Measurements from ENCODE around the gene LSS. TPM values are rescaled to one million over a fixed set of nuclear protein-coding genes. Genes with fewer than 3 reads are reported as not detected.

Gene LSS
- total and polyA plus RNA-seq, 10 of the 15 experiments (the other 5 are each of a cell fraction or from before 2014, with no cell fraction given) = 2.9 to 82.4 (median 27.5) TPM

DNA sequence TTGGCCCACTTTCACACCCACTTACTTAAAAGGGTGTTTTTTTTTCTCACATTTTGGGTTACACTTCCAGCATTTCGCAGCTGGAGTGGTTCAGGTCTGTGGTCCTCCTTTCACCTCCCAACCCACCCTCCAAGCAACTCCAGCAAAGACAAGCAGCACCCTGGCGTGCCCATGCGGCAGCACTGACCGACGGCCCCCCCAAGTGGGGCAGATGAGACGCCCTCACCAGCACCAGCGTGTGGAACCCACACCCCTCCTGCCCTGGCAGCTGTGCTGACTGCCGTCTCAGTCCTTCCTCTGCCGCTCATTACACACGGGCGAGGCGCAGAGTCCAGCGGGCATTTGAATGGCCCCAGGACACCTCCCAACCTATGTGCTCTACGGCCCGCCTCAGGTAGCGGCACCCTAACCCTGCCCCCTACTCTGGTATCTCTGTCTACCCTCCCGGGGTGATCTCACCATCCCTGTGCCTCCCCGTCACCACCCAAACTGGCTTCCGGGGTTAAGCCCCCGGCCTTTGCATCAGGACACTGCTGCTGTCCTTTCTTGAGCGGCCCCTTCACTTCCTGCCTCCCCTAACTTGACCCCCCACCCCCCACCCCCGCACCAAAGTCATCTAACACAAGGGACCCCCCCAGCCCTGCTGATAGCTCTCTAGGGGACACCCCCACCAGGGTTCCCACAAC lies 10.9 kb downstream of the LSS start:
- TF ChIP-seq TARDBP (IDR thresholded peaks at IDR 0.05; ENCODE audit: borderline replicate concordance) = no peak
- TF ChIP-seq IRF5 (IDR thresholded peaks at IDR 0.05; ENCODE audit: borderline replicate concordance) = no peak
- no peak for TF ChIP-seq NFYA (IDR thresholded peaks at IDR 0.05; ENCODE audit: borderline replicate concordance, low read depth, low read length)
- TF ChIP-seq ZNF207 (IDR thresholded peaks at IDR 0.05; ENCODE audit: borderline replicate concordance) = no peak
- TF ChIP-seq, protein P1, sequence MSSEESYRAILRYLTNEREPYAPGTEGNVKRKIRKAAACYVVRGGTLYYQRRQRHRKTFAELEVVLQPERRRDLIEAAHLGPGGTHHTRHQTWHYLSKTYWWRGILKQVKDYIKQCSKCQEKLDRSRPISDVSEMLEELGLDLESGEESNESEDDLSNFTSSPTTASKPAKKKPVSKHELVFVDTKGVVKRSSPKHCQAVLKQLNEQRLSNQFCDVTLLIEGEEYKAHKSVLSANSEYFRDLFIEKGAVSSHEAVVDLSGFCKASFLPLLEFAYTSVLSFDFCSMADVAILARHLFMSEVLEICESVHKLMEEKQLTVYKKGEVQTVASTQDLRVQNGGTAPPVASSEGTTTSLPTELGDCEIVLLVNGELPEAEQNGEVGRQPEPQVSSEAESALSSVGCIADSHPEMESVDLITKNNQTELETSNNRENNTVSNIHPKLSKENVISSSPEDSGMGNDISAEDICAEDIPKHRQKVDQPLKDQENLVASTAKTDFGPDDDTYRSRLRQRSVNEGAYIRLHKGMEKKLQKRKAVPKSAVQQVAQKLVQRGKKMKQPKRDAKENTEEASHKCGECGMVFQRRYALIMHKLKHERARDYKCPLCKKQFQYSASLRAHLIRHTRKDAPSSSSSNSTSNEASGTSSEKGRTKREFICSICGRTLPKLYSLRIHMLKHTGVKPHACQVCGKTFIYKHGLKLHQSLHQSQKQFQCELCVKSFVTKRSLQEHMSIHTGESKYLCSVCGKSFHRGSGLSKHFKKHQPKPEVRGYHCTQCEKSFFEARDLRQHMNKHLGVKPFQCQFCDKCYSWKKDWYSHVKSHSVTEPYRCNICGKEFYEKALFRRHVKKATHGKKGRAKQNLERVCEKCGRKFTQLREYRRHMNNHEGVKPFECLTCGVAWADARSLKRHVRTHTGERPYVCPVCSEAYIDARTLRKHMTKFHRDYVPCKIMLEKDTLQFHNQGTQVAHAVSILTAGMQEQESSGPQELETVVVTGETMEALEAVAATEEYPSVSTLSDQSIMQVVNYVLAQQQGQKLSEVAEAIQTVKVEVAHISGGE (CRISPR knock-in tag; IDR thresholded peaks at IDR 0.05) = no peak
- no peak for TF ChIP-seq GABPA (IDR thresholded peaks at IDR 0.05; ENCODE audit: low read depth)
- TF ChIP-seq POLR2A (IDR thresholded peaks at IDR 0.05; ENCODE audit: low read depth, low read length) = no peak
- TF ChIP-seq TCF12 (IDR thresholded peaks at IDR 0.05; ENCODE audit: low read depth, low read length) = no peak
- TF ChIP-seq BCL11A (IDR thresholded peaks at IDR 0.05; ENCODE audit: low read depth, low read length) = no peak
- TF ChIP-seq ZNF622 (IDR thresholded peaks at IDR 0.05) = no peak
- no peak for TF ChIP-seq CREM (IDR thresholded peaks at IDR 0.05; ENCODE audit: low read depth)
- TF ChIP-seq PBX3 (IDR thresholded peaks at IDR 0.05; ENCODE audit: insufficient replicate concordance, low read depth, low read length) = no peak
- TF ChIP-seq, protein P2, sequence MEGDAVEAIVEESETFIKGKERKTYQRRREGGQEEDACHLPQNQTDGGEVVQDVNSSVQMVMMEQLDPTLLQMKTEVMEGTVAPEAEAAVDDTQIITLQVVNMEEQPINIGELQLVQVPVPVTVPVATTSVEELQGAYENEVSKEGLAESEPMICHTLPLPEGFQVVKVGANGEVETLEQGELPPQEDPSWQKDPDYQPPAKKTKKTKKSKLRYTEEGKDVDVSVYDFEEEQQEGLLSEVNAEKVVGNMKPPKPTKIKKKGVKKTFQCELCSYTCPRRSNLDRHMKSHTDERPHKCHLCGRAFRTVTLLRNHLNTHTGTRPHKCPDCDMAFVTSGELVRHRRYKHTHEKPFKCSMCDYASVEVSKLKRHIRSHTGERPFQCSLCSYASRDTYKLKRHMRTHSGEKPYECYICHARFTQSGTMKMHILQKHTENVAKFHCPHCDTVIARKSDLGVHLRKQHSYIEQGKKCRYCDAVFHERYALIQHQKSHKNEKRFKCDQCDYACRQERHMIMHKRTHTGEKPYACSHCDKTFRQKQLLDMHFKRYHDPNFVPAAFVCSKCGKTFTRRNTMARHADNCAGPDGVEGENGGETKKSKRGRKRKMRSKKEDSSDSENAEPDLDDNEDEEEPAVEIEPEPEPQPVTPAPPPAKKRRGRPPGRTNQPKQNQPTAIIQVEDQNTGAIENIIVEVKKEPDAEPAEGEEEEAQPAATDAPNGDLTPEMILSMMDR (IDR thresholded peaks at IDR 0.05 in 2 of 3, conservative IDR thresholded peaks at IDR 0.05 in 1 of 3; ENCODE audit: control insufficient read depth in 2 of 3, extremely low read depth in 1 of 3, insufficient read depth in 1 of 3, low read depth in 3 of 3, low read length in 3 of 3) = no peak
- intact Hi-C loops (cut with micrococcal nuclease; ENCODE audit: unreplicated experiment) (no loop called here), in situ Hi-C loops (cut with MboI) (no loop called here)
- Histone ChIP-seq H3K9ac (ENCODE audit: control insufficient read depth, insufficient read depth, low read length) (no peak overlapping the region), H3K27ac (ENCODE audit: control insufficient read depth, insufficient read depth) (peak overlapping the region; percentile 33; the same call in 1 of the 2 replicates), H3K4me1 (ENCODE audit: control insufficient read depth, insufficient read depth, low read length) (peaks cover 5% of the 10 kb centered on the region; the same call in 1 of the 2 replicates), H3K4me2 (ENCODE audit: control insufficient read depth, insufficient read depth) (0 out of 2 replicates have a peak overlapping the region, but pooled peaks have one; percentile 3), H3K36me3 (ENCODE audit: control insufficient read depth in 2 of 2, insufficient read depth in 2 of 2, low read length in 1 of 2) (peaks cover 2 to 6% of the 10 kb centered on the region in 2 experiments; a peak in 3 of 4 replicates), H3K79me2 (ENCODE audit: control insufficient read depth, insufficient read depth, low read length) (no peaks in the 10 kb centered on the region; the same call in none of the 2 replicates), H3K4me3 (no peak overlapping the region), H2AFZ (ENCODE audit: control insufficient read depth, low read depth, low read length) (no peak overlapping the region), H3K27me3 (replicated peaks in 1 of 2; ENCODE audit: control insufficient read depth in 2 of 2, insufficient read depth in 2 of 2, low read length in 1 of 2) (no peaks in the 10 kb centered on the region), H4K20me1 (ENCODE audit: control insufficient read depth, insufficient read depth) (no peaks in the 10 kb centered on the region), H3K9me3 (replicated peaks; ENCODE audit: control insufficient read depth, insufficient read depth, low read length) (no peaks in the 10 kb centered on the region)
- BruUV-seq (replicated peaks) = no TSS peak
- ATAC-seq = no peak
- CTCF ChIA-PET = no interaction called here
- FAIRE-seq = no peak
- SMC1A ChIA-PET (ENCODE audit: uncharacterized antibody, unreplicated experiment) = no interaction called here
- no peak for DNase-seq (ENCODE audit: low read depth, low spot score)
- 88% methylated on average over 22 of the region's 22 CpGs for WGBS (ENCODE audit: insufficient coverage, insufficient replicate concordance, low lambda C conversion rate, missing lambda C conversion rate)
- RAD21 ChIA-PET (ENCODE audit: unreplicated experiment) = interaction anchor here (1.1 kb wide), 1 partner anchor 36 kb away, joined by 3 read pairs; no protein-coding TSS in a partner anchor
- POLR2A ChIA-PET = interaction anchor here (0.6 kb wide), 1 partner anchor 74 kb away, joined by 3 read pairs; no protein-coding TSS in a partner anchor

Measured in GM12878 (cell line).